ENCODE measurements around the gene TNNT2.

TNNT2 gene

GRCh38 chr1:201357636-201358348 is 19.7 kb downstream of the TNNT2 start:
- no peak for DNase-seq (ENCODE audit: low read depth in 2 of 2, low spot score in 1 of 2)

- DNase-seq (ENCODE audit: low read depth in 2 of 2, low spot score in 1 of 2) = no peak
These were observed 20.3 kb downstream of the TNNT2 start for GRCh38 chr1:201357211-201357610.

DNA sequence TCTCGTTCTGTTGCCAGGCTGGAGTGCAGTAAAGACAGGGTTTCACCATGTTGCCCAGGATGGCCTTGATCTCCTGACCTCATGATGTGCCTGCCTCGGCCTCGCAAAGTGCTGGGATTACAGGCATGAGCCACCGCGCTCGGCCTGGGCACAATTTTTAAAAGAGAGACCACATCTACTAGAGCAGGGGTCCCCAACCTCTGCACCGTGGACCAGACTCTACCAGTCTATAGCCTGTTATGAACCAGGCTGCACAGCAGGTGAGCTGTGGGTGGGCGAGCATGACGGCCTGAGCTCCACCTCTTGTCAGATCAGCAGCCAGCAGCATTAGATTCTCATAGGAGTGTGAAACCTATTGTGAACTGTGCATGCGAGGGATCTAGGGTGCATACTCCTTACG is 20.8 kb downstream of the TNNT2 start:
- no peak for DNase-seq (ENCODE audit: low read depth in 2 of 2, low spot score in 1 of 2)

- DNase-seq (ENCODE audit: low read depth in 2 of 2, low spot score in 1 of 2) = no peak
These were observed 21.2 kb downstream of the TNNT2 start for GRCh38 chr1:201356236-201356635.

- DNase-seq (ENCODE audit: low read depth in 2 of 2, low spot score in 1 of 2) = no peak
These were observed 22.0 kb downstream of the TNNT2 start for GRCh38 chr1:201355471-201355870.

DNA sequence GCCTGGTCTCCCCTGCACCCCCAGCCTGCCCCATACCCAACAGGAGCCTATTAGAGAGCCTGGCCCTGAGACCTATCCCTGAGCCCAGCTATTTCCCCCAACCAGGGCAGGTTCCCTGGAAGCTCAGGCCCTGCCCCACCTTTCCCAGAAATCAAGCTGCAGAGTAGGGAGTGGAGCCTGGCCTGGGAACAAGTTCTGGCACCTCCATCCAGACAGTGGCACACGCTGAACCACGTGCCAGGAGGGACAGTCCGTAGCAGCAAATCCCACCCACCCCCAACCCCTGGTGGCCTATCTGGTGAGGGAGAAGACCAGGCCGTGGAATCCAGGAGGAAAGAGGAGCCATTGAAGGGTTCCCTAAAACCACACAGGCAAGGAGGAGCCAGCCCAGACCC is 22.6 kb downstream of the TNNT2 start:
- DNase-seq (ENCODE audit: low read depth in 2 of 2, low spot score in 1 of 2) = no peak

- DNase-seq (ENCODE audit: low read depth in 2 of 2, low spot score in 1 of 2) = no peak
These were observed 23.2 kb downstream of the TNNT2 start for GRCh38 chr1:201354151-201354900.

DNA sequence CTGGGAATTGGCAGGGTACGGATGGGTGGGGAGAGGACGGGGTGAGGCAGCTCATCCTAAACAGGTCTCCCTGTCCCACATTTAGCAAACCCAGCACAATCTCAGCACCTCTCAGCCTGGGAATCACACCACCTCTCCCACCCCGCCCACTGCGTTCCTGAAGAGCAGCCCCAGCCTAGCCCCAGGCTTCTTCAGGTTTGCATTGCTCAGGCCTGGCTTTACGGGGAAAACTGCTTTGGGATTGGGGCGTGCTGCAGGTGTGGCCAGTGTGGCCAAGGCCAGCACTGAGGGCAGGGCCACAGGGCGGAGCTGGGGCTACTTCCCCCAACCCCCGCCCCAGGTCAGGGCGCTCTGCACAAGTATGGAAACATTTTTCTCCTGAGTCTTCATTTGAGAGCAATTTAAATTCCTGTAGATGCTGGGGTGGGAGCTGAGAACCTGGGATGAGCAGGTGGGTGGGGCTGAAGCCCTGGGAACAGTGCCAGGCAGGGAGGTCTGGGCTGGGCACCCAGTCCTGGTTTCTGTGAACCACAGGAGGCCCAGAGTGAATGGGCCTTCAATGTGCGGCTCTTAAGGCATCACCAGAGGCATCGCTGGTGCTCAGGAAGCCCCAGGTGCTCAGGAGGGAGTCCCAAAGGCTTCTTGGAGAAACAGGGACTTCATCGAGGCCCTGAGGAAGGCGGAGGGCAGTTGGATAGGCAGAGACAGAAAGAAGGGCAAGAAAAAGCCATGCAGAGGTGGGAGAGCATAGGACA is 24.1 kb downstream of the TNNT2 start:
- DNase-seq (ENCODE audit: low read depth in 2 of 2, low spot score in 1 of 2) = no peak

DNA sequence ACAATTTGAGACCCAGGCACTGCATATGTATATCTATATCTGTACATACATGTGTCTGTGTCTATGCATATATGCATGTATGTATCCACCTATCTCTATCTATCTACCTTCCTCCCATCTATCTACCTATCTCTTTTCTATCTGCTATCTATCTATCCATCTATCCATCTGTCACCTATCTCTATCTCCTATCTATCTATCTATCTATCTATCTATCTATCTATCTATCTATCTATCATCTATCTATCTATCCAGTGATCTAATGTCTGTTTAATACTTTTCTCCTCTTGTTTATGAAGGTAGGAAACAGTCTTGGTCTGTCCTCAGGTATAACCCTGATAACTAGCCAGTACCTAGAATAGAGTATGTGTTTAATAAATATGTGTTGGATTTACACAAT is 25.9 kb downstream of the TNNT2 start:
- no peak for DNase-seq (ENCODE audit: low read depth in 2 of 2, low spot score in 1 of 2)

DNA sequence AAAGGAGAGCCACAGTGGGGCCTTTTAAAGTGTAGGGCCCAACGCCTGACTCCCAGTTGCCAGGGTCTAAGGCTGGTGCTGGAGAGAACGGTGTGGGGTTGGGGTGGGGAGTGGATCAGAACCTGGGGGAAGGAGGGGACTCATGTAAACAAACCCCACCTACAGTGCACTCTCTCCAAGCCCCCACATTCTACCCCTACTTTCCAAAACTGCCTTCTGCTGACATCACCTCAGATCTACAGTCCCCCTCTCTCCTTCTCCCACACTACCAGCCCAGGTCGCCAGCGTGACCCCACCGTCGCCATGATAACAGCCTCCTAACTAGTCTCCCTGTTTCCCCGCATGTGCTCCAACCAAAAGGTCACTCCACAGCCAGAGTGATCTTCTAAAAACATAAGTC is 26.6 kb downstream of the TNNT2 start:
- DNase-seq (ENCODE audit: low read depth in 2 of 2, low spot score in 1 of 2) = no peak

GRCh38 chr1:201350361-201350725 is 27.1 kb downstream of the TNNT2 start:
- no peak for DNase-seq (ENCODE audit: low read depth in 2 of 2, low spot score in 1 of 2)

- no peak for DNase-seq (ENCODE audit: low read depth in 2 of 2, low spot score in 1 of 2)
These were observed 28.4 kb downstream of the TNNT2 start for GRCh38 chr1:201349092-201349491.

GRCh38 chr1:201348211-201348566 is 29.3 kb downstream of the TNNT2 start:
- DNase-seq (ENCODE audit: low read depth in 2 of 2, low spot score in 1 of 2) = no peak

DNA sequence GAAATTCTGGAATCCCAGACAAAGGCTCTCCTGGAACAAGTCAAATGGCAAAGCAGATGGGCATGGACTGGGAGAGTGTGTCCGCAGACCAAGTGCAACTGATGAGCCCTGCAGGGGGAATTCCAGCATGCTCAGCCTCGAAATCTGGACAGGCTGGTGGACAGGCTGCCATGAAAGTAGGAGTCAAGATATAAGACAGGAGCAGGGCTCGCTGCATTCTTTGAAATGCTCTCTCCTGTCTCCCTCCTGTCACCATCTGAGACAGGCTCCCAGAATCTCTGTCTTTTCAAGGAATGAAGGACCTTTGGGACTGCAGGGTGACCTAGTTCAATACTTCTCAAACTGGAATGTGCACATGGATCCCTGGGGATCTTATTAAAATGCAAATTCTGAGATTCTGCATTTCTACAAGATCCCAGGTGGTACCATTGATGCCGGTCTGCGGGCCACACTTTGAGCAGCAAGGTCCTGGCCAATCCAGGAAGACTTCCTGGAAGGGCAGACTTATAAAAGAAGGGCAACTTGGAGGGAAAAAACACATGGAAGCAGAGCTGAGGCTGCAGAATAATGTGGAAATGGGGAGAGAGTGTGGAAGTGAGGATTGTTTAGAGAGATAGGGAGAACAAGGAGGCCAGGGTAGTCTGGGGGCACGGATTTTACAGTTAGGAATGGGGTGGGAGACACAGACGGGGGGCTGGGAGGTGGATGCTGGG is 29.8 kb downstream of the TNNT2 start:
- DNase-seq (ENCODE audit: low read depth in 2 of 2, low spot score in 1 of 2) = no peak

DNA sequence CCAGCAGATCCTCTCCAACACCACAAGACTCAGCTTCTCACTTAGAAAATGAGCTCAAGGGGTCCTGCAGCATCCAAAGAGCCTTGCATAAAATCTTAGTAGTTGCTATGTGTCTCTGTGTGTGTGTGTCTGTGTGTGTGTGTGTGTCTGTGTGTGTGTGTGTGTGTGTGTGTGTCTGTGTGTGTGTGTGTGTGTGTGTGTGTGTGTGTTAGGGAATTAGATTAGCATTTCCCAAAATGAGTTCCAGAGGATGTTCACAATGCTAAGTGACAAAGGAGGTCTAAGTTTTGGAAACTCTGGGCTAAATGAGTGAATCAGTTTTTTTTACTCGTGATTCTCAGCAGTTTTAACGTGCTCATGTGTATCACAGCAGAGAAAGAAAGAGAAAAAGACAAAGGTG is 30.5 kb downstream of the TNNT2 start:
- DNase-seq (ENCODE audit: low read depth in 2 of 2, low spot score in 1 of 2) = no peak

- no peak for DNase-seq (ENCODE audit: low read depth in 2 of 2, low spot score in 1 of 2)
These were observed 31.0 kb downstream of the TNNT2 start for GRCh38 chr1:201346337-201346939.

DNA sequence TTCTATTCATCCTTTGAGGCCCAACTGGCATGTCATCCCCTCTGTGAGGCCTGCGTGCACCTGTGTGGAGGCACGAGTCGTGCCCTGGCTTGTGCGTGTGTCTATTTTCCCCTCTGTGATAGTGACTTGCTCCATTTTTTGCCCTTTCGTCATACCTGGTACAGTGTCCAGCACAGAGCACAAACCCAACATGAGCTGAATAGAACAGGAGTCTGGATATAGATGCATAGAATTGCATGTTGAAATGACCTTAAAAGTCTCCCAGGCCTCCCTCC is 32.5 kb downstream of the TNNT2 start:
- DNase-seq (ENCODE audit: low read depth in 2 of 2, low spot score in 1 of 2) = no peak

DNA sequence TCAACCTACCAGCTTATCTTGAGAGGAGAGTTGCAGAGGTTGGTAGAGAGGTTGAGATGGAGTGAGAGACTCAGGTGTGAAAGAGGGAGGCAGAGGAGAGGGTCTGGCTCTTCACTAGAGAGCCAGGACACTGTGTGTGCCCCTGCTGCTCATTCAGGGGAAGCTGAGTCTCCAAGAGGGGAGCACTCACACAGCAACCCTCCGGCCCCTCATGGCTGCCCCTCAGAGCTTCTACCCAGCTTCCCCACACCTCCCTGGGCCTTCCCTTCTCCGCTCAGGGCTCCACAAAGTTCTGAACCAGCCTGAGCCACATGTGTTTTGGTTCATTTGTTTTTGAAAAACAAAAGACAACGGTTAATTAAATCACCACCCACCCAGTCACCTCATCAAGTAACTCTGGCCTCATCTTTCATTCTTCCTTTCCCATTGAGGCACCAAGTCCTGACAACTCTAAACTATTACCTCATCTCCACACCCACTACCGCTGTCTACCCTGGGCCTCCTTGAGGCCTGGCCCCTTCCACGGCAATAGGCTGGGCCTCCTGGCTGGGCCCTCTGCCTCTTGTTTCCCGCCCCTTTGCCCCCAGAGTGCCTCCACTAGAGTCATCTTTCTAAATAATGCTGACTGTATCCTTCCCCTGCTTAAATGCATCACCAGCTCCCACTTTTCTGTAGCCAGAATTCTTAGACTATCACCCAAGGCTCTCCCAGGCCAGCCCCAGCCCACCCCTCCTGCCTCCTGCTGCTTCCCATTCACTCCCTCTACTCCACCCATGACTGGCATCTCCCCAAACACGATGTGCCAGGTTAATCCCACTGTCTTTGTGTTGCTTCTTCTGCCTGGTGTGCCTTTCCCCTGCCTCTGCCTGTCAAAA is 33.0 kb downstream of the TNNT2 start:
- DNase-seq (ENCODE audit: low read depth in 2 of 2, low spot score in 1 of 2) = no peak

- no peak for DNase-seq (ENCODE audit: low read depth in 2 of 2, low spot score in 1 of 2)
These were observed 36.1 kb downstream of the TNNT2 start for GRCh38 chr1:201341377-201341776.

DNA sequence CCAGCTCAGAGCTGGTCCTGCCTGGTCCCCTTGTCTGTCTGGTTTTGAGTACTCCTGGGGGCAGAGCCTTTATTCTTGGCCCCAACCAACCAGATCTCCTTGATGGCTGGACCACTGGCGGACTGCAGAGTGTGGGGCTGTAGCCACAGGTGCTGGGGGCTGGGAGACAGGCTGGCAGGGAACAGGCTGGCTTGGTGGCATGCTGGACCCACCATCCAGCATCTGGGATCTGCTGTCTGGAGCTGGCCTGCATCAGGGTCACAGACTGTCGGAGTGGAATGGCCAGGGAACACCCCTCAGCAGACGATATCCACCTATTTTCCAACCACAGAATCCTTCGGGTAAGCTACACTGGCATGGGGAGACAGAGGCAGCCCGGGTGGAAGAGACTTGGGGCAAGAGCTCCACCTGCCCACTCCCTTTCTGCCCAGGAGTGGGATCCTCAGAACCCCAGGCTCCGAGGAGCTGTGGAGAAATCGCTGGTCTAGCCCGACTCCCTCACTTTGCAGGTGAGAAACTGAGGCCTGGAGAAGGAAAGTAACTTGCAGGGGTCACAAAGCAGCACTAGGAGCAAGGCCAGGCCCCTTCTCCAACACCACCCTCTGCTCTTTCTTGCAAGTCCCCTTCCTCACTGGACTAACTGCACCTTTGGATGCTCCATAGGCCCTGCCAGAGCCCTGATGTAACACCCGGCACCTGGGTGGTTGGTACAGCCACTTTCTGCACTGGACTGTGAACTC is 40.6 kb downstream of the TNNT2 start:
- no peak for DNase-seq (ENCODE audit: low read depth in 2 of 2, low spot score in 1 of 2)
